ENCODE measurements around the gene MAP3K5.
A peak's percentile ranks its signal among the peaks of the same experiment; 100 is the strongest.

The MAP3K5 gene

DNA sequence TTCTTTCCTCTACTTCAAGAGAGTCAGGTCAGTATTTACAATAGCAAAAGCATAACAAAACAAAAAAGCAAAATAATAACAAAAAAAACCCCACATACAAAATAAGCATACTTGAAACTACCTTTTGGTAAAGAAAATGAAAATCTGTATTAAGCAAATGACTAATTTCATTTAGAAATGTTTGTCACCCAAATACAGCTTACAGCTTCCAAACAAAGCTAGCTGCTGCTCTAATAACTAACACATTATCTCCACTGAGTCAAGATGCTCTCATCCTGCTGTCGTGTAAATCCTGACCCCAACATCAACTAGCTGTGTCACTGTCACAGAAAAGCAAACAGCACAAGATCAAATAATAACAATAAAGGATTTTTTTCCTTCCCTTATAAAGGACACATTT is 263.8 kb downstream of the MAP3K5 start:
- DNase-seq (ENCODE audit: low read depth) = no peak
- no peak overlapping the region for H3K4me3 ChIP-seq (replicated peaks; ENCODE audit: low read depth, low read length)
- TF ChIP-seq, protein P1, sequence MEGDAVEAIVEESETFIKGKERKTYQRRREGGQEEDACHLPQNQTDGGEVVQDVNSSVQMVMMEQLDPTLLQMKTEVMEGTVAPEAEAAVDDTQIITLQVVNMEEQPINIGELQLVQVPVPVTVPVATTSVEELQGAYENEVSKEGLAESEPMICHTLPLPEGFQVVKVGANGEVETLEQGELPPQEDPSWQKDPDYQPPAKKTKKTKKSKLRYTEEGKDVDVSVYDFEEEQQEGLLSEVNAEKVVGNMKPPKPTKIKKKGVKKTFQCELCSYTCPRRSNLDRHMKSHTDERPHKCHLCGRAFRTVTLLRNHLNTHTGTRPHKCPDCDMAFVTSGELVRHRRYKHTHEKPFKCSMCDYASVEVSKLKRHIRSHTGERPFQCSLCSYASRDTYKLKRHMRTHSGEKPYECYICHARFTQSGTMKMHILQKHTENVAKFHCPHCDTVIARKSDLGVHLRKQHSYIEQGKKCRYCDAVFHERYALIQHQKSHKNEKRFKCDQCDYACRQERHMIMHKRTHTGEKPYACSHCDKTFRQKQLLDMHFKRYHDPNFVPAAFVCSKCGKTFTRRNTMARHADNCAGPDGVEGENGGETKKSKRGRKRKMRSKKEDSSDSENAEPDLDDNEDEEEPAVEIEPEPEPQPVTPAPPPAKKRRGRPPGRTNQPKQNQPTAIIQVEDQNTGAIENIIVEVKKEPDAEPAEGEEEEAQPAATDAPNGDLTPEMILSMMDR (IDR thresholded peaks at IDR 0.05; ENCODE audit: low read length, missing control alignments) = no peak

GRCh38 chr6:136527831-136528230 is 264.4 kb downstream of the MAP3K5 start:
- TF ChIP-seq, protein P1 (IDR thresholded peaks at IDR 0.05; ENCODE audit: low read length, missing control alignments) = no peak
- no peak overlapping the region for H3K4me3 ChIP-seq (replicated peaks; ENCODE audit: low read depth, low read length)
- no peak for DNase-seq (ENCODE audit: low read depth)

- DNase-seq (ENCODE audit: low read depth) = no peak
- no peak overlapping the region for H3K4me3 ChIP-seq (replicated peaks; ENCODE audit: low read depth, low read length)
- TF ChIP-seq, protein P1 (IDR thresholded peaks at IDR 0.05; ENCODE audit: low read length, missing control alignments) = no peak
Measured at GRCh38 chr6:136526937-136527336, 265.3 kb downstream of the MAP3K5 start.

DNA sequence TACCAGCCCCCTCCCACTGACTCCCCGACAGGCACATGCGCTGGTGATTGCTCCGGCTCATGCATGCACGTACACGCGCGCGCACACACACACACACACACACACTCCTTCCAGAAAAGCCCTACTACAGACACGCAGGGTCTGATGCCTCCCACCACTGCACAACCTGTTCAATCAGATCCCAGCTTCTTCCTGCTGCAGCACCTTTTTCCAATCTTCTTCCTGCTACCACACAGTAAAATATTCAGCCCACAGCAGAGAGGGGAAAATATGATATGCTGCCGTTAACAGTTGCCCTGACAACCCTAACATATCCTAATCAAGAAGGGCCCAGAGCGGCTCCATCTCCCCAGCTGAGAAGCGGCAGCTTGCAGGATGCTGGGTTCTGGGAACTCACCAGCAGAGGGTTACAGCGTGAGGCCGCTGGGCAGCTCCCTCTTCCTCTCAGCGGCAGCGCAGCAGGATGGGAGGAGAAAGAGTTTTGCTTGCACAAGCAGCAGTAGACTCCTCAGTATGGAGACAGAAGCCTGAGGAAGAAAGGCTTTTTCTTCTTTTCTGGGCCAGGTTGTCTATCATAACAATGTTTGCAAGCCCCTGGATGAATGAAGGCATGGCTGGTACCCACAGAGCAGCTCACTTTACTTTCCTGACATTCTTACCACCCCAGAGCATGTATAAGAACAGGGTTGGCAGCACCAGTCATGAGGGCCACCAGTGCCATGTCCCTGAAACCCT is 265.9 kb downstream of the MAP3K5 start:
- TF ChIP-seq, protein P1 (IDR thresholded peaks at IDR 0.05; ENCODE audit: low read length, missing control alignments) = peak; percentile 58

DNA sequence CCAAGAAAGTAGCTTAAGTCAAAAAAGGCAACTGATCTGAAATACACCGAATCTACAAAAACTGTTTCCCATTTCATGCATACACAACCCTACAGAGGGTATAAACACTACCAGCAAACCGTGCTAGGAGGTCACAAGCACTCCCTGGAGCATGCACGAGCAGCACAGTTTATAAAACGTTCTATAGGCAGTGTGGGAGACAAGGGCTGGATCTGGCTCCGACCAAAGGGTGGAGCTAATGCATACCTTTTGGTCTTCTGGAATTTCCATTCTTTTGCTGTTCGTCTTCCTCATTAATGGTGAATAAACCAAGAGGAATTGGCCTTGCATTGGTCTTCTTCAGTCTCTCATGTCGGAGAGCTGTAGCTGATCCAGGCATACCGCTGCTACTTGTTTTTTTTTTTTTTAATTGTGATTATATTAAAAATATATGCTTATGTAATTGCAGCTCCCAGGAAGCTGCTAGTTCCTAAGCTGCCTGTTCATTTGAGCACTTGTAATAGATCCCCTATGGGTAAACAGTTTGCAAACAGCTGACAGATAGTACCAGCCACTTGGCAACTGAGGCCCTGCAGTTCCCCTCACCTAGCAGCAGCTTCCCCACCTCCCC is 266.6 kb downstream of the MAP3K5 start:
- H3K4me3 ChIP-seq (replicated peaks; ENCODE audit: low read depth, low read length) = no peak overlapping the region
- DNase-seq (ENCODE audit: low read depth) = peak; percentile 4
- TF ChIP-seq, protein P1 (IDR thresholded peaks at IDR 0.05; ENCODE audit: low read length, missing control alignments) = no peak

More for the DNA sequence above, 265.9 kb downstream of the MAP3K5 start:
- peak; percentile 73 for DNase-seq (ENCODE audit: low read depth)
- no peak overlapping the region for H3K4me3 ChIP-seq (replicated peaks; ENCODE audit: low read depth, low read length)

DNA sequence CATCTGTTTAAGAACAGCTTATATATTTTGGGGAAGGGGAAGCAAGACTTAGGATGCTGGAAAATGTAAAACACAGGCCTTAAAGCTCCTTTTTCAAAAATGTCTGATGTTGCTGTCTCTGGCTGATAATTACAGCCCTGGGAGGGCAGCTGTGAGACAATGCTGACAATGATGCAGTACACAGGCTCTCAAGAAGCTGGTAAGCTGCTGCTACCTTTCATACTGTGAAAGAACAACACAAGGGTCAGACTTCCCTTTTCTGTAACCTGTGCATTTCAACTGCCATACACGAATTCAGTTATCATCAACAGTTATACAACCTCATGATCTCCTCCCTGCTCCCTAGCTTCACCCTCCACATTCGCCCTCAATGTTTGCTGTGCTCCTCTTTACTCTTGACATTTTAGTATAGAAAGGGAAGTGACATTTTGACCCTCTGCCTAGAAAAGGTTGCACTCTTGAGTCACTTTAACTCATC is 267.3 kb downstream of the MAP3K5 start:
- TF ChIP-seq, protein P1 (IDR thresholded peaks at IDR 0.05; ENCODE audit: low read length, missing control alignments) = no peak
- no peak overlapping the region for H3K4me3 ChIP-seq (replicated peaks; ENCODE audit: low read depth, low read length)
- DNase-seq (ENCODE audit: low read depth) = no peak
